WTC11 (cell line): ENCODE measurements around the gene ANKIB1. TPM values are rescaled to one million over a fixed set of nuclear protein-coding genes. Genes with fewer than 3 reads are reported as not detected.

Experiments
- ATAC-seq: fragments of 200-7000 bp; cut with Tn5 transposase; 2 replicates; pipeline ENCODE4 v1.10.0; 2021; ENCODE audit warnings: mild to moderate bottlenecking, moderate library complexity
- CTCF ChIA-PET: fragments of 300-600 bp; sonication (Branson Sonifier 250); formaldehyde crosslinking; loops from one replicate; lab custom pipeline; 2021; ENCODE audit warnings: antibody characterized with exemption; lab: Charles Lee
- POLR2A ChIA-PET: fragments of 350-600 bp; sonication (Branson Sonifier 250); formaldehyde crosslinking; loops from one replicate; lab custom pipeline; 2021; ENCODE audit warnings: antibody characterized with exemption; lab: Charles Lee
- DNase-seq: peaks from one replicate; pipeline ENCODE4 v3.0.0; 2021; ENCODE audit warnings: low spot score
- H3K27ac Mint-ChIP-seq: 2 replicates; pipeline ENCODE4 v1.8.0; 2021; ENCODE audit warnings: mixed read lengths
- H3K27me3 Mint-ChIP-seq: 2 replicates; pipeline ENCODE4 v1.8.0; 2021; ENCODE audit warnings: low read depth, mild to moderate bottlenecking, moderate library complexity, mixed read lengths
- H3K36me3 Mint-ChIP-seq: 2 replicates; pipeline ENCODE4 v1.8.0; 2021; ENCODE audit warnings: mixed read lengths
- H3K4me1 Mint-ChIP-seq: 2 replicates; pipeline ENCODE4 v1.8.0; 2022; ENCODE audit warnings: mixed read lengths
- H3K4me3 Mint-ChIP-seq: 2 replicates; pipeline ENCODE4 v1.8.0; 2021; ENCODE audit warnings: mild to moderate bottlenecking, moderate library complexity, mixed read lengths
- H3K9me3 Mint-ChIP-seq: 2 replicates; pipeline ENCODE4 v1.8.0; 2021; ENCODE audit warnings: mixed read lengths
- ATF1 ChIP-seq: sonication (generic); formaldehyde crosslinking; IDR thresholded peaks from 2 replicates; pipeline ENCODE4 v1.8.1; 2023; ENCODE audit warnings: mild to moderate bottlenecking, moderate library complexity, missing genetic modification reagents
- CREM ChIP-seq: sonication (generic); formaldehyde crosslinking; IDR thresholded peaks from 2 replicates; pipeline ENCODE4 v1.8.1; 2022; ENCODE audit warnings: mild to moderate bottlenecking, missing genetic modification reagents, moderate library complexity
- IRF2 ChIP-seq: sonication (generic); formaldehyde crosslinking; IDR thresholded peaks from 2 replicates; pipeline ENCODE4 v1.8.0; 2022; ENCODE audit warnings: low read depth, missing genetic modification reagents, borderline replicate concordance
- JAZF1 ChIP-seq: fragments of 250-450 bp; sonication (Bioruptor Pico); IDR thresholded peaks from 2 replicates; pipeline ENCODE4 v1.9.0; 2021; ENCODE audit warnings: moderate library complexity, mild to moderate bottlenecking, inconsistent platforms
- NR1H2 ChIP-seq: sonication (generic); formaldehyde crosslinking; IDR thresholded peaks from 2 replicates; pipeline ENCODE4 v1.9.0; 2021; ENCODE audit warnings: mild to moderate bottlenecking, moderate library complexity, missing genetic modification reagents
- TEAD1 ChIP-seq: sonication (generic); formaldehyde crosslinking; IDR thresholded peaks from 2 replicates; pipeline ENCODE4 v1.8.0; 2022; ENCODE audit warnings: mild to moderate bottlenecking, missing genetic modification reagents
- total RNA-seq: library from RNA; stranded (reverse); gene quantifications from 3 replicates; pipeline ENCODE4 v1.2.3, GENCODE V29; 2021
- TF ChIP-seq, protein P1 (sequence below): sonication (generic); formaldehyde crosslinking; IDR thresholded peaks from 2 replicates; pipeline ENCODE4 v1.8.0; 2022; ENCODE audit warnings: mild to moderate bottlenecking, missing genetic modification reagents
- TF ChIP-seq, protein P2 (sequence below): sonication (generic); formaldehyde crosslinking; conservative IDR thresholded peaks from 2 replicates; pipeline ENCODE4 v1.8.1; 2023; ENCODE audit warnings: mild to moderate bottlenecking, low read depth, missing genetic modification reagents, moderate library complexity
- TF ChIP-seq, protein P3 (sequence below): sonication (generic); formaldehyde crosslinking; IDR thresholded peaks from 2 replicates; pipeline ENCODE4 v1.8.0; 2023; ENCODE audit warnings: missing genetic modification reagents, mild to moderate bottlenecking, borderline replicate concordance
- TF ChIP-seq, protein P4 (sequence below): fragments of 200-600 bp; IDR thresholded peaks from 2 replicates; pipeline ENCODE4 v1.8.0; 2022; ENCODE audit warnings: antibody characterized with exemption
- TF ChIP-seq, protein P5 (sequence below): sonication (generic); formaldehyde crosslinking; IDR thresholded peaks from 2 replicates; pipeline ENCODE4 v1.8.1; 2023; ENCODE audit warnings: mild to moderate bottlenecking, missing genetic modification reagents, moderate library complexity
- TF ChIP-seq, protein P6 (sequence below): sonication (generic); formaldehyde crosslinking; IDR thresholded peaks from 2 replicates; pipeline ENCODE4 v1.8.1; 2022; ENCODE audit warnings: low read depth, missing genetic modification reagents, borderline replicate concordance
- TF ChIP-seq, protein P7 (sequence below): fragments of 250-450 bp; sonication (Bioruptor Pico); IDR thresholded peaks from 2 replicates; pipeline ENCODE4 v2.1.2; 2022; ENCODE audit warnings: mild to moderate bottlenecking, moderate library complexity

The ANKIB1 gene
- total RNA-seq, 1 experiment from 2014 or later = 38.5 TPM

DNA sequence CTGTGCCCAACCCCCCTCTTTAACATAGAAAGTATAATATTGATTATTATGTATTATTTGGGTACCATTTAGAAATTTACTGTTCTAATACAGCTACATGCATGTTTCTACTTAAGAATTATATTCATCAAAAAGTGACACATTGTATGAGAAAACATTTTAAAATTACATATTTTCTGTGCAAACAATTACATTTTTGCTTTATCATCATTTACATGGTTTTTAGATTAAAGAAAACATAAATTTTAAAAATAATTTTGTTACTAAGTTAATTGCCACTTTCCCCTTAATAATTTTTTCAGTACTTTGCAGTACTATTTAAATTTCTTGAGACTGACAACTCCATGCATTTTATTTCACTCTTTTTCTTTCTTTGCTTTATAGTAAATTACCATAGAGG lies 106.2 kb downstream of the ANKIB1 start:
- POLR2A ChIA-PET = no interaction called here
- H3K27ac Mint-ChIP-seq = no peak overlapping the region
- no peaks in the 10 kb centered on the region for H3K9me3 Mint-ChIP-seq
- H3K4me3 Mint-ChIP-seq = no peak overlapping the region
- ATAC-seq (no peak), DNase-seq (no peak)
- no peaks in the 10 kb centered on the region for H3K27me3 Mint-ChIP-seq
- peaks cover 9% of the 10 kb centered on the region for H3K36me3 Mint-ChIP-seq
- H3K4me1 Mint-ChIP-seq = no peaks in the 10 kb centered on the region
- no peak for TF ChIP-seq CREM
- no peak for TF ChIP-seq NR1H2
- TF ChIP-seq, protein P1, sequence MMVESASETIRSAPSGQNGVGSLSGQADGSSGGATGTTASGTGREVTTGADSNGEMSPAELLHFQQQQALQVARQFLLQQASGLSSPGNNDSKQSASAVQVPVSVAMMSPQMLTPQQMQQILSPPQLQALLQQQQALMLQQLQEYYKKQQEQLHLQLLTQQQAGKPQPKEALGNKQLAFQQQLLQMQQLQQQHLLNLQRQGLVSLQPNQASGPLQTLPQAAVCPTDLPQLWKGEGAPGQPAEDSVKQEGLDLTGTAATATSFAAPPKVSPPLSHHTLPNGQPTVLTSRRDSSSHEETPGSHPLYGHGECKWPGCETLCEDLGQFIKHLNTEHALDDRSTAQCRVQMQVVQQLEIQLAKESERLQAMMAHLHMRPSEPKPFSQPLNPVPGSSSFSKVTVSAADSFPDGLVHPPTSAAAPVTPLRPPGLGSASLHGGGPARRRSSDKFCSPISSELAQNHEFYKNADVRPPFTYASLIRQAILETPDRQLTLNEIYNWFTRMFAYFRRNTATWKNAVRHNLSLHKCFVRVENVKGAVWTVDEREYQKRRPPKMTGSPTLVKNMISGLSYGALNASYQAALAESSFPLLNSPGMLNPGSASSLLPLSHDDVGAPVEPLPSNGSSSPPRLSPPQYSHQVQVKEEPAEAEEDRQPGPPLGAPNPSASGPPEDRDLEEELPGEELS (CRISPR knock-in tag) = no peak
- no peak for TF ChIP-seq IRF2 (CRISPR knock-in tag)
- CTCF ChIA-PET = no interaction called here

DNA sequence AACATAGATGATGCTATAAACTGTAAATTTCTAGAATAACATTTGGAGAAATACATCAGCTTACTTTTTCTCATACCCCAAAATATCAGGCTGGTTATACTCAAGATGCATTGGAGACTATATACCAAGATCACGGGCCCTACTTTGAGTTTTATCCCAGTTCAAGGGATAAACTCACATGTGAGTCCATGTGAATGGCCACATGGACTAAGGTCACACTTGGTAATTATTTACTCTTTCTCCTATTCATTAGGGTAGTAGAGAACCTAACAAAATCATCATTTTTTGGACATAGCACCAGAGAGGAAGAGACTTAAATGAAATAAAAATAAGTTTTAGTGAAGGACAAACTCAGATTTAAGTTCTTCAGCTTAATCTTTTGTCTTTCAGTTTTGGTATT lies 108.4 kb downstream of the ANKIB1 start:
- no peaks in the 10 kb centered on the region for H3K27me3 Mint-ChIP-seq

DNA sequence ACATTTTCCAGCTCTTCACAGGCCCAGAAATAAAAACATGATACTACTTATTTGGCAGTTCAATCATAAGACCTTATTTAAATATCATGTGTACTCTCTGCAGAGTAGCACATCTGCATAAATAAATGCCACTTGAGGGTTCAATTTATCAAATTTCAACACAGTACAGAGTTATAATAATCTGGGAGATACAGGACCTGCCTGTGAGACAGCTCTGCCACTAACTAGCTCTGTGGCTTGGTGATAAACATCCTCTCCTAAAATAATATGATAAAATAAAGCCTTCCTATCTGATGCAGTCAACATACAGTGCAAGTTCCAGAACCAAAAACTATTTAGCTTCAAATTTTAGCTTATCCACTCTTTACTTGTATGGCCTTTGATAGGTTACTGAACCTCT lies 110.6 kb downstream of the ANKIB1 start:
- Mint-ChIP-seq H3K4me3 (no peak overlapping the region), H3K27me3 (no peaks in the 10 kb centered on the region), H3K27ac (no peak overlapping the region), H3K36me3 (peaks cover 19% of the 10 kb centered on the region), H3K4me1 (no peaks in the 10 kb centered on the region), H3K9me3 (0 out of 2 replicates have a peak, but pooled peaks cover 4% of the 10 kb centered on the region)
- ChIA-PET POLR2A (no interaction called here), CTCF (interaction anchor here (1.1 kb wide), 1 partner anchor 91 kb away, joined by 4 read pairs; the partner anchor contains the start of gene GATAD1)
- no peak for DNase-seq
- no peak for ATAC-seq
- TF ChIP-seq, protein P2, sequence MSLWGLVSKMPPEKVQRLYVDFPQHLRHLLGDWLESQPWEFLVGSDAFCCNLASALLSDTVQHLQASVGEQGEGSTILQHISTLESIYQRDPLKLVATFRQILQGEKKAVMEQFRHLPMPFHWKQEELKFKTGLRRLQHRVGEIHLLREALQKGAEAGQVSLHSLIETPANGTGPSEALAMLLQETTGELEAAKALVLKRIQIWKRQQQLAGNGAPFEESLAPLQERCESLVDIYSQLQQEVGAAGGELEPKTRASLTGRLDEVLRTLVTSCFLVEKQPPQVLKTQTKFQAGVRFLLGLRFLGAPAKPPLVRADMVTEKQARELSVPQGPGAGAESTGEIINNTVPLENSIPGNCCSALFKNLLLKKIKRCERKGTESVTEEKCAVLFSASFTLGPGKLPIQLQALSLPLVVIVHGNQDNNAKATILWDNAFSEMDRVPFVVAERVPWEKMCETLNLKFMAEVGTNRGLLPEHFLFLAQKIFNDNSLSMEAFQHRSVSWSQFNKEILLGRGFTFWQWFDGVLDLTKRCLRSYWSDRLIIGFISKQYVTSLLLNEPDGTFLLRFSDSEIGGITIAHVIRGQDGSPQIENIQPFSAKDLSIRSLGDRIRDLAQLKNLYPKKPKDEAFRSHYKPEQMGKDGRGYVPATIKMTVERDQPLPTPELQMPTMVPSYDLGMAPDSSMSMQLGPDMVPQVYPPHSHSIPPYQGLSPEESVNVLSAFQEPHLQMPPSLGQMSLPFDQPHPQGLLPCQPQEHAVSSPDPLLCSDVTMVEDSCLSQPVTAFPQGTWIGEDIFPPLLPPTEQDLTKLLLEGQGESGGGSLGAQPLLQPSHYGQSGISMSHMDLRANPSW (CRISPR knock-in tag) = no peak
- TF ChIP-seq, protein P3, sequence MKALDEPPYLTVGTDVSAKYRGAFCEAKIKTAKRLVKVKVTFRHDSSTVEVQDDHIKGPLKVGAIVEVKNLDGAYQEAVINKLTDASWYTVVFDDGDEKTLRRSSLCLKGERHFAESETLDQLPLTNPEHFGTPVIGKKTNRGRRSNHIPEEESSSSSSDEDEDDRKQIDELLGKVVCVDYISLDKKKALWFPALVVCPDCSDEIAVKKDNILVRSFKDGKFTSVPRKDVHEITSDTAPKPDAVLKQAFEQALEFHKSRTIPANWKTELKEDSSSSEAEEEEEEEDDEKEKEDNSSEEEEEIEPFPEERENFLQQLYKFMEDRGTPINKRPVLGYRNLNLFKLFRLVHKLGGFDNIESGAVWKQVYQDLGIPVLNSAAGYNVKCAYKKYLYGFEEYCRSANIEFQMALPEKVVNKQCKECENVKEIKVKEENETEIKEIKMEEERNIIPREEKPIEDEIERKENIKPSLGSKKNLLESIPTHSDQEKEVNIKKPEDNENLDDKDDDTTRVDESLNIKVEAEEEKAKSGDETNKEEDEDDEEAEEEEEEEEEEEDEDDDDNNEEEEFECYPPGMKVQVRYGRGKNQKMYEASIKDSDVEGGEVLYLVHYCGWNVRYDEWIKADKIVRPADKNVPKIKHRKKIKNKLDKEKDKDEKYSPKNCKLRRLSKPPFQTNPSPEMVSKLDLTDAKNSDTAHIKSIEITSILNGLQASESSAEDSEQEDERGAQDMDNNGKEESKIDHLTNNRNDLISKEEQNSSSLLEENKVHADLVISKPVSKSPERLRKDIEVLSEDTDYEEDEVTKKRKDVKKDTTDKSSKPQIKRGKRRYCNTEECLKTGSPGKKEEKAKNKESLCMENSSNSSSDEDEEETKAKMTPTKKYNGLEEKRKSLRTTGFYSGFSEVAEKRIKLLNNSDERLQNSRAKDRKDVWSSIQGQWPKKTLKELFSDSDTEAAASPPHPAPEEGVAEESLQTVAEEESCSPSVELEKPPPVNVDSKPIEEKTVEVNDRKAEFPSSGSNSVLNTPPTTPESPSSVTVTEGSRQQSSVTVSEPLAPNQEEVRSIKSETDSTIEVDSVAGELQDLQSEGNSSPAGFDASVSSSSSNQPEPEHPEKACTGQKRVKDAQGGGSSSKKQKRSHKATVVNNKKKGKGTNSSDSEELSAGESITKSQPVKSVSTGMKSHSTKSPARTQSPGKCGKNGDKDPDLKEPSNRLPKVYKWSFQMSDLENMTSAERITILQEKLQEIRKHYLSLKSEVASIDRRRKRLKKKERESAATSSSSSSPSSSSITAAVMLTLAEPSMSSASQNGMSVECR = no peak
- no peak for TF ChIP-seq TEAD1 (CRISPR knock-in tag)
- no peak for TF ChIP-seq JAZF1 (CRISPR knock-in tag)
- TF ChIP-seq, protein P4, sequence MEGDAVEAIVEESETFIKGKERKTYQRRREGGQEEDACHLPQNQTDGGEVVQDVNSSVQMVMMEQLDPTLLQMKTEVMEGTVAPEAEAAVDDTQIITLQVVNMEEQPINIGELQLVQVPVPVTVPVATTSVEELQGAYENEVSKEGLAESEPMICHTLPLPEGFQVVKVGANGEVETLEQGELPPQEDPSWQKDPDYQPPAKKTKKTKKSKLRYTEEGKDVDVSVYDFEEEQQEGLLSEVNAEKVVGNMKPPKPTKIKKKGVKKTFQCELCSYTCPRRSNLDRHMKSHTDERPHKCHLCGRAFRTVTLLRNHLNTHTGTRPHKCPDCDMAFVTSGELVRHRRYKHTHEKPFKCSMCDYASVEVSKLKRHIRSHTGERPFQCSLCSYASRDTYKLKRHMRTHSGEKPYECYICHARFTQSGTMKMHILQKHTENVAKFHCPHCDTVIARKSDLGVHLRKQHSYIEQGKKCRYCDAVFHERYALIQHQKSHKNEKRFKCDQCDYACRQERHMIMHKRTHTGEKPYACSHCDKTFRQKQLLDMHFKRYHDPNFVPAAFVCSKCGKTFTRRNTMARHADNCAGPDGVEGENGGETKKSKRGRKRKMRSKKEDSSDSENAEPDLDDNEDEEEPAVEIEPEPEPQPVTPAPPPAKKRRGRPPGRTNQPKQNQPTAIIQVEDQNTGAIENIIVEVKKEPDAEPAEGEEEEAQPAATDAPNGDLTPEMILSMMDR = no peak
- TF ChIP-seq, protein P5, sequence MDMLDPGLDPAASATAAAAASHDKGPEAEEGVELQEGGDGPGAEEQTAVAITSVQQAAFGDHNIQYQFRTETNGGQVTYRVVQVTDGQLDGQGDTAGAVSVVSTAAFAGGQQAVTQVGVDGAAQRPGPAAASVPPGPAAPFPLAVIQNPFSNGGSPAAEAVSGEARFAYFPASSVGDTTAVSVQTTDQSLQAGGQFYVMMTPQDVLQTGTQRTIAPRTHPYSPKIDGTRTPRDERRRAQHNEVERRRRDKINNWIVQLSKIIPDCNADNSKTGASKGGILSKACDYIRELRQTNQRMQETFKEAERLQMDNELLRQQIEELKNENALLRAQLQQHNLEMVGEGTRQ (CRISPR knock-in tag) = no peak
- TF ChIP-seq, all 79 proteins: peak for 0

More for the DNA sequence above, 108.4 kb downstream of the ANKIB1 start:
- Mint-ChIP-seq H3K4me3 (no peak overlapping the region), H3K27ac (no peak overlapping the region), H3K4me1 (no peaks in the 10 kb centered on the region), H3K9me3 (0 out of 2 replicates have a peak, but pooled peaks cover 4% of the 10 kb centered on the region), H3K36me3 (peaks cover 15% of the 10 kb centered on the region)
- ChIA-PET POLR2A (no interaction called here), CTCF (interaction anchor here (0.6 kb wide), 1 partner anchor 46 kb away, joined by 3 read pairs; no protein-coding TSS in a partner anchor)
- no peak for DNase-seq
- no peak for ATAC-seq
- TF ChIP-seq, protein P6, sequence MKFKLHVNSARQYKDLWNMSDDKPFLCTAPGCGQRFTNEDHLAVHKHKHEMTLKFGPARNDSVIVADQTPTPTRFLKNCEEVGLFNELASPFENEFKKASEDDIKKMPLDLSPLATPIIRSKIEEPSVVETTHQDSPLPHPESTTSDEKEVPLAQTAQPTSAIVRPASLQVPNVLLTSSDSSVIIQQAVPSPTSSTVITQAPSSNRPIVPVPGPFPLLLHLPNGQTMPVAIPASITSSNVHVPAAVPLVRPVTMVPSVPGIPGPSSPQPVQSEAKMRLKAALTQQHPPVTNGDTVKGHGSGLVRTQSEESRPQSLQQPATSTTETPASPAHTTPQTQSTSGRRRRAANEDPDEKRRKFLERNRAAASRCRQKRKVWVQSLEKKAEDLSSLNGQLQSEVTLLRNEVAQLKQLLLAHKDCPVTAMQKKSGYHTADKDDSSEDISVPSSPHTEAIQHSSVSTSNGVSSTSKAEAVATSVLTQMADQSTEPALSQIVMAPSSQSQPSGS = no peak
- TF ChIP-seq ATF1 (CRISPR knock-in tag) = no peak
- TF ChIP-seq, protein P7, sequence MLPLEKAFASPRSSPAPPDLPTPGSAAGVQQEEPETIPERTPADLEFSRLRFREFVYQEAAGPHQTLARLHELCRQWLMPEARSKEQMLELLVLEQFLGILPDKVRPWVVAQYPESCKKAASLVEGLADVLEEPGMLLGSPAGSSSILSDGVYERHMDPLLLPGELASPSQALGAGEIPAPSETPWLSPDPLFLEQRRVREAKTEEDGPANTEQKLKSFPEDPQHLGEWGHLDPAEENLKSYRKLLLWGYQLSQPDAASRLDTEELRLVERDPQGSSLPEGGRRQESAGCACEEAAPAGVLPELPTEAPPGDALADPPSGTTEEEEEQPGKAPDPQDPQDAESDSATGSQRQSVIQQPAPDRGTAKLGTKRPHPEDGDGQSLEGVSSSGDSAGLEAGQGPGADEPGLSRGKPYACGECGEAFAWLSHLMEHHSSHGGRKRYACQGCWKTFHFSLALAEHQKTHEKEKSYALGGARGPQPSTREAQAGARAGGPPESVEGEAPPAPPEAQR = no peak
- TF ChIP-seq, all 79 proteins: peak for 0
